CD14-positive monocyte (primary cell): ENCODE results near the gene MAP3K20. TPM values are rescaled to one million over a fixed set of nuclear protein-coding genes. Genes with fewer than 3 reads are reported as not detected.

ENCODE experiments used
- DNase-seq, 3 donors: peaks; one replicate each; pipeline ENCODE4 v3.0.0-alpha.2; 2011 to 2022
- H2AFZ ChIP-seq: 2 replicates; pipeline ENCODE4 v1.6.0; 2012; ENCODE audit warnings: mild to moderate bottlenecking, low read depth, low read length, inconsistent platforms; ENCODE audit not compliant: insufficient read depth, poor library complexity, severe bottlenecking
- H3K27ac ChIP-seq, 2 donors: 1 replicate in 1 of 2; 2 replicates in 1 of 2; pipeline ENCODE4 v1.5.1; 2012 to 2013; ENCODE audit warnings: low read length in 2 of 2, control low read depth in 1 of 2, inconsistent platforms in 1 of 2, low read depth in 1 of 2, mild to moderate bottlenecking in 1 of 2
- H3K27me3 ChIP-seq, 2 donors: one replicate each; pipeline versions ENCODE4 v1.6.0 to v1.6.1; 2011 to 2013; ENCODE audit warnings: low read length in 2 of 2; ENCODE audit not compliant: control insufficient read depth in 2 of 2, insufficient read depth in 2 of 2
- H3K36me3 ChIP-seq, 2 donors: replicated peaks in 1 of 2; 1 replicate in 1 of 2; 2 replicates in 1 of 2; pipeline versions ENCODE4 v1.5.1 to v1.6.1; 2012 to 2013; ENCODE audit warnings: low read length in 2 of 2, control low read depth in 1 of 2, inconsistent platforms in 1 of 2, mild to moderate bottlenecking in 1 of 2; ENCODE audit not compliant: insufficient read depth in 2 of 2, control insufficient read depth in 1 of 2
- H3K4me1 ChIP-seq, 2 donors: 1 replicate in 1 of 2; 2 replicates in 1 of 2; pipeline versions ENCODE4 v1.5.1 to v1.6.1; 2012 to 2013; ENCODE audit warnings: low read length in 2 of 2, control low read depth in 1 of 2, inconsistent platforms in 1 of 2, mild to moderate bottlenecking in 1 of 2, moderate library complexity in 1 of 2; ENCODE audit not compliant: insufficient read depth in 2 of 2, control insufficient read depth in 1 of 2
- H3K4me2 ChIP-seq: replicated peaks from 2 replicates; pipeline ENCODE3; 2012; ENCODE audit warnings: low read length, moderate library complexity, mild to moderate bottlenecking; ENCODE audit not compliant: poor library complexity, severe bottlenecking; ENCODE audit errors: extremely low read depth
- H3K4me3 ChIP-seq, 3 experiments: fragments of 200-600 bp in 1 of 3; sonication (generic) in 1 of 3; replicated peaks in 1 of 3; 1 replicate in 2 of 3; 2 replicates in 1 of 3; pipeline ENCODE4 v1.5.1; 2011 to 2013; ENCODE audit warnings: low read length in 3 of 3, mild to moderate bottlenecking in 3 of 3, control low read depth in 2 of 3, low read depth in 2 of 3, inconsistent platforms in 1 of 3, moderate library complexity in 1 of 3
- H3K79me2 ChIP-seq: 2 replicates; pipeline ENCODE4 v1.6.0; 2012; ENCODE audit warnings: mild to moderate bottlenecking, control low read depth, inconsistent platforms, low read length, moderate library complexity; ENCODE audit not compliant: insufficient read depth
- H3K9ac ChIP-seq: 2 replicates; pipeline ENCODE4 v1.6.0; 2017; ENCODE audit warnings: low read length, mild to moderate bottlenecking; ENCODE audit not compliant: insufficient read depth, poor library complexity, severe bottlenecking
- H3K9me3 ChIP-seq, 2 donors: replicated peaks in 1 of 2; 1 replicate in 1 of 2; 2 replicates in 1 of 2; pipeline versions ENCODE4 v1.5.1 to v1.6.1; 2012 to 2013; ENCODE audit warnings: low read length in 2 of 2, control low read depth in 1 of 2; ENCODE audit not compliant: control insufficient read depth in 1 of 2, insufficient read depth in 1 of 2
- H4K20me1 ChIP-seq: 2 replicates; pipeline ENCODE4 v1.6.0; 2012; ENCODE audit warnings: mild to moderate bottlenecking, low read length, control low read depth, moderate library complexity; ENCODE audit not compliant: insufficient read depth
- H3K27ac Mint-ChIP-seq, 7 donors: one replicate each; pipeline ENCODE4 v1.8.0; 2020; ENCODE audit warnings: mild to moderate bottlenecking in 7 of 7, mixed read lengths in 7 of 7, moderate library complexity in 6 of 7, inconsistent platforms in 2 of 7
- H3K27me3 Mint-ChIP-seq, 3 donors: one replicate each; pipeline ENCODE4 v1.8.0; 2021 to 2022; ENCODE audit warnings: low read depth in 3 of 3, mild to moderate bottlenecking in 3 of 3, mixed read lengths in 3 of 3, moderate library complexity in 3 of 3, inconsistent platforms in 1 of 3
- H3K36me3 Mint-ChIP-seq, 2 donors: one replicate each; pipeline ENCODE4 v1.8.0; 2020; ENCODE audit warnings: mixed read lengths in 2 of 2, inconsistent platforms in 1 of 2, mild to moderate bottlenecking in 1 of 2
- H3K4me1 Mint-ChIP-seq: one replicate; pipeline ENCODE4 v1.8.0; 2020; ENCODE audit warnings: mild to moderate bottlenecking, mixed read lengths
- H3K4me3 Mint-ChIP-seq, 2 donors: one replicate each; pipeline ENCODE4 v1.8.0; 2020; ENCODE audit warnings: mild to moderate bottlenecking in 2 of 2, mixed read lengths in 2 of 2, moderate library complexity in 1 of 2
- H3K9me3 Mint-ChIP-seq, 7 donors: one replicate each; pipeline ENCODE4 v1.8.0; 2020 to 2022; ENCODE audit warnings: mixed read lengths in 7 of 7, mild to moderate bottlenecking in 6 of 7, moderate library complexity in 6 of 7, inconsistent platforms in 2 of 7
- CTCF ChIP-seq: fragments of 200-600 bp; IDR thresholded peaks from one replicate; pipeline ENCODE4 v1.8.0; 2022; ENCODE audit warnings: antibody characterized with exemption, mild to moderate bottlenecking
- WGBS: methylation state at CpG from one replicate; pipeline ENCODE4 v1.1.5; 2013; ENCODE audit warnings: missing lambda C conversion rate; ENCODE audit not compliant: insufficient coverage; 5-methylcytosine and 5-hydroxymethylcytosine counted together
- intact Hi-C, 2 donors: fragments of 100-400 bp; cut with micrococcal nuclease; formaldehyde crosslinking; loops; one replicate each; pipeline versions ENCODE4 v1.15.0 to v1.15.1; 2023
- polyA plus RNA-seq, 3 donors: library from polyadenylated mRNA; depleted of rRNA in 1 of 3; unstranded in 2 of 3; stranded (reverse) in 1 of 3; fragments of 300-500 nt in 2 of 3; fragments of >200 nt in 1 of 3; fragmentation: Illumina TruSeq in 2 of 3; gene quantifications; 1 replicate in 2 of 3; 2 replicates in 1 of 3; pipeline ENCODE4 v1.2.3, GENCODE V29; 2012 to 2021

The MAP3K20 gene
- polyA plus RNA-seq, 3 donors = 14.3 to 30.7 (median 21.6) TPM

GRCh38 chr2:173231042-173231441 lies 155.4 kb downstream of the MAP3K20 start:
- WGBS = 100% methylated on average over 1 of the region's 1 CpG
- DNase-seq = no peak
- no peak overlapping the region for H3K27ac Mint-ChIP-seq

GRCh38 chr2:173231465-173231864 lies 155.8 kb downstream of the MAP3K20 start:
- Histone ChIP-seq H3K79me2 (no peaks in the 10 kb centered on the region), H3K4me1 (no peaks in the 10 kb centered on the region), H3K9me3 (no peaks in the 10 kb centered on the region), H3K9ac (no peak overlapping the region), H3K27ac (no peak overlapping the region), H3K4me3 (no peak overlapping the region), H2AFZ (no peak overlapping the region), H3K4me2 (no peak overlapping the region), H3K36me3 (peaks cover 14 to 86% of the 10 kb centered on the region in 2 donors), H4K20me1 (no peaks in the 10 kb centered on the region), H3K27me3 (no peaks in the 10 kb centered on the region)
- intact Hi-C loops = no loop called here
- Mint-ChIP-seq H3K4me1 (no peaks in the 10 kb centered on the region), H3K4me3 (no peak overlapping the region), H3K27ac (peak overlapping the region in 2 of 7 donors; percentile 24 to 37), H3K36me3 (peaks cover 49 to 81% of the 10 kb centered on the region in 2 donors), H3K9me3 (no peaks in the 10 kb centered on the region), H3K27me3 (peaks cover 0 to 2% (median 0%) of the 10 kb centered on the region in 3 donors)
- TF ChIP-seq CTCF = no peak
- WGBS = 91% methylated on average over 1 of the region's 1 CpG
- DNase-seq = no peak

More at GRCh38 chr2:173231042-173231441, 155.4 kb downstream of the MAP3K20 start:
- Mint-ChIP-seq H3K4me3 (no peak overlapping the region), H3K36me3 (peaks cover 46 to 77% of the 10 kb centered on the region in 2 donors), H3K4me1 (no peaks in the 10 kb centered on the region), H3K9me3 (no peaks in the 10 kb centered on the region), H3K27me3 (peaks cover 0 to 2% (median 0%) of the 10 kb centered on the region in 3 donors)
- H3K9ac ChIP-seq = no peak overlapping the region
- H3K36me3 ChIP-seq = peaks cover 14 to 82% of the 10 kb centered on the region in 2 donors
- no peak overlapping the region for H3K4me3 ChIP-seq
- H3K9me3 ChIP-seq = no peaks in the 10 kb centered on the region
- no peaks in the 10 kb centered on the region for H4K20me1 ChIP-seq
- H3K4me1 ChIP-seq = no peaks in the 10 kb centered on the region
- H3K79me2 ChIP-seq = no peaks in the 10 kb centered on the region
- H2AFZ ChIP-seq = no peak overlapping the region
- no peak overlapping the region for H3K4me2 ChIP-seq
- no peak for TF ChIP-seq CTCF
- no peak overlapping the region for H3K27ac ChIP-seq
- H3K27me3 ChIP-seq = no peaks in the 10 kb centered on the region
- intact Hi-C loops = no loop called here
